ENCODE results near the gene CAB39L. TPM values are rescaled to one million over a fixed set of nuclear protein-coding genes. Genes with fewer than 3 reads are reported as not detected.

CAB39L gene
- total and polyA plus RNA-seq, 2 of the 4 experiments (the other 2 are of a cell fraction) = 8.5 to 16.7 TPM

- intact Hi-C loops (cut with micrococcal nuclease) = no loop called here
- dilution Hi-C loops (cut with HindIII; ENCODE audit: low sequenced_read_pairs, unreplicated experiment) = no loop called here
- H2AK5ac ChIP-seq (ENCODE audit: low read depth, low read length) = no peak overlapping the region
- no peak overlapping the region for H3K4ac ChIP-seq (ENCODE audit: low read depth, low read length)
- H2BK15ac ChIP-seq (ENCODE audit: low read depth, low read length) = no peak overlapping the region
- H3K9me1 ChIP-seq (ENCODE audit: insufficient read depth, low read length) = peaks cover 3% of the 10 kb centered on the region; the same call in 1 of the 2 replicates
- no peak overlapping the region for H3K18ac ChIP-seq (ENCODE audit: low read depth, low read length)
- no peak overlapping the region for H3K4me2 ChIP-seq (ENCODE audit: low read depth, low read length)
- no peaks in the 10 kb centered on the region for H3K27me3 ChIP-seq (ENCODE audit: control insufficient read depth, insufficient read depth, low read length)
- H3K36me3 ChIP-seq (ENCODE audit: control insufficient read depth, insufficient read depth, low read length) = no peaks in the 10 kb centered on the region
- no peak overlapping the region for H4K91ac ChIP-seq (ENCODE audit: insufficient read depth, low read depth, low read length)
- H3K4me1 ChIP-seq (ENCODE audit: control insufficient read depth, insufficient read depth, low read length) = peaks cover 2% of the 10 kb centered on the region; the same call in 1 of the 2 replicates
- ATAC-seq (ENCODE audit: low read depth) (peak; percentile 67), DNase-seq (peak; percentile 50)
- no peak overlapping the region for H3K9ac ChIP-seq (ENCODE audit: low read depth, low read length)
- H4K20me1 ChIP-seq (ENCODE audit: insufficient read depth, low read length) = no peaks in the 10 kb centered on the region
- no peak overlapping the region for H3K56ac ChIP-seq (ENCODE audit: extremely low read depth, insufficient read depth, low read length)
- no peak overlapping the region for H2AK9ac ChIP-seq (replicated peaks; ENCODE audit: low read depth, low read length, poor library complexity)
- H3K14ac ChIP-seq (replicated peaks; ENCODE audit: low read depth, low read length) = no peak overlapping the region
- peaks cover 0 to 3% of the 10 kb centered on the region in 2 experiments; a peak in 1 of 4 replicates for H3K79me1 ChIP-seq (ENCODE audit: low read depth in 1 of 2, low read length in 2 of 2)
- no peak for TF ChIP-seq FOS (IDR thresholded peaks at IDR 0.05; ENCODE audit: low read depth, low read length)
- no peak for TF ChIP-seq MAFK (IDR thresholded peaks at IDR 0.05; ENCODE audit: low read depth, low read length)
- H3K4me3 ChIP-seq (ENCODE audit: insufficient read depth, low read depth, low read length) = no peak overlapping the region
- no peak overlapping the region for H2BK20ac ChIP-seq (ENCODE audit: low read depth, low read length)
- BruUV-seq (replicated peaks) = no TSS peak
- peaks cover 6% of the 10 kb centered on the region for H3K9me3 ChIP-seq (ENCODE audit: control insufficient read depth, insufficient read depth, low read length)
- POLR2A ChIA-PET (ENCODE audit: unreplicated experiment) = no interaction called here
- H2BK5ac ChIP-seq (ENCODE audit: low read depth, low read length, poor library complexity, severe bottlenecking) = no peak overlapping the region
- no peak overlapping the region for H3K23ac ChIP-seq (ENCODE audit: low read depth, low read length)
- WGBS, 2 experiments (ENCODE audit: extremely low coverage in 2 of 2, insufficient read length in 1 of 2) = no CpG with 5 or more reads among the region's 1 CpG
- H4K5ac ChIP-seq (ENCODE audit: low read depth, low read length) = no peak overlapping the region
- in situ Hi-C loops (cut with MboI; ENCODE audit: low sequenced_read_pairs) = no loop called here
- no peak overlapping the region for H2AFZ ChIP-seq (replicated peaks; ENCODE audit: low read length, poor library complexity)
- CTCF ChIA-PET = no interaction called here
- H4K8ac ChIP-seq (ENCODE audit: low read depth in 2 of 2, low read length in 2 of 2) = no peak overlapping the region
- H3K27ac ChIP-seq (ENCODE audit: insufficient read depth, low read length) = no peak overlapping the region
- H2BK120ac ChIP-seq (ENCODE audit: low read depth, low read length) = no peak overlapping the region
Observed at GRCh38 chr13:49407068-49407467, 36.8 kb downstream of the CAB39L start.
